Right cardiac atrium (tissue), 5 donors: ENCODE measurements around the gene ITIH5. TPM values are rescaled to one million over a fixed set of nuclear protein-coding genes. Genes with fewer than 3 reads are reported as not detected.
A peak's percentile ranks its signal among the peaks of the same experiment; 100 is the strongest.

ENCODE experiments used
- ATAC-seq, 2 donors: fragments of 200-7000 bp; cut with Tn5 transposase; one replicate each; pipeline versions ENCODE4 v1.8.0 to v1.9.1; 2020; ENCODE audit warnings: moderate library complexity in 2 of 2, mild to moderate bottlenecking in 1 of 2
- DNase-seq, 3 donors: peaks; one replicate each; pipeline ENCODE4 v3.0.0-alpha.2; 2020
- H3K27ac ChIP-seq: one replicate; pipeline ENCODE4 v1.5.1; 2013; ENCODE audit warnings: mild to moderate bottlenecking, low read length, control low read depth, moderate library complexity
- H3K27me3 ChIP-seq: one replicate; pipeline ENCODE4 v1.6.1; 2013; ENCODE audit not compliant: control insufficient read depth, insufficient read depth
- H3K4me1 ChIP-seq: one replicate; pipeline ENCODE4 v1.6.1; 2013; ENCODE audit warnings: low read length; ENCODE audit not compliant: control insufficient read depth, insufficient read depth
- H3K4me3 ChIP-seq: one replicate; pipeline ENCODE4 v1.5.1; 2013; ENCODE audit warnings: low read length, control low read depth
- H3K9me3 ChIP-seq: one replicate; pipeline ENCODE4 v1.6.1; 2013; ENCODE audit warnings: low read length; ENCODE audit not compliant: control insufficient read depth
- WGBS: extraction: QIAGEN DNeasy Blood & Tissue Kit; methylation state at CpG from one replicate; pipeline ENCODE4 v1.1.7; 2013; 5-methylcytosine and 5-hydroxymethylcytosine counted together
- intact Hi-C, 4 donors: fragments of 100-400 bp; cut with DNase I; formaldehyde crosslinking; loops; one replicate each; pipeline versions ENCODE4 v1.11.0 to v1.14.0; 2022 to 2023
- polyA plus RNA-seq: library from polyadenylated mRNA; stranded (reverse); fragments of 200-250 nt; gene quantifications from one replicate; pipeline ENCODE4 v1.2.3, GENCODE V29; 2013
- total RNA-seq, 4 donors: library from RNA; stranded (reverse); fragmentation: NEBNext Ultra II Directional; extraction: Animal tissue kit (Norgen Biotek cat#: 25700); gene quantifications; one replicate each; pipeline ENCODE4 v1.2.1, GENCODE V29; 2021
- donor health status: healthy with polysubstance abuse.
- donor health status: DM: no; HTN: yes; CAD: no.
- donor health status: DM: no; HTN: no; CAD: no.
- donor health status: DM: no; HTN: yes; CAD: no; lungs with severe emphysema.
- donor health status: DM: yes; HTN: yes; CAD: no.

ITIH5 gene
- total and polyA plus RNA-seq, 5 donors = 1.4 to 5.7 (median 2.5) TPM

GRCh38 chr10:7545792-7546191 lies 121.0 kb downstream of the ITIH5 start:
- Histone ChIP-seq H3K4me3 (no peak overlapping the region), H3K4me1 (peaks cover 8% of the 10 kb centered on the region), H3K27ac (no peak overlapping the region), H3K27me3 (no peaks in the 10 kb centered on the region), H3K9me3 (no peaks in the 10 kb centered on the region)
- 68% methylated on average over 4 of the region's 4 CpGs for WGBS
- intact Hi-C loops = no loop called here
- DNase-seq = no peak
- ATAC-seq = no peak

GRCh38 chr10:7545261-7545660 lies 121.5 kb downstream of the ITIH5 start:
- H3K27ac ChIP-seq = no peak overlapping the region
- no peaks in the 10 kb centered on the region for H3K9me3 ChIP-seq
- intact Hi-C loops = no loop called here
- H3K4me3 ChIP-seq = no peak overlapping the region
- 60% methylated on average over 4 of the region's 4 CpGs for WGBS
- H3K27me3 ChIP-seq = no peaks in the 10 kb centered on the region
- ATAC-seq = no peak
- H3K4me1 ChIP-seq = peaks cover 8% of the 10 kb centered on the region
- DNase-seq = peak in 1 of 3 donors; percentile 40

- peak in 1 of 2 donors; percentile 16 for ATAC-seq
- peaks cover 8% of the 10 kb centered on the region for H3K4me1 ChIP-seq
- DNase-seq = no peak
- 63% methylated on average over 6 of the region's 6 CpGs for WGBS
- peak overlapping the region; percentile 13 for H3K27ac ChIP-seq
- H3K4me3 ChIP-seq = no peak overlapping the region
- H3K27me3 ChIP-seq = no peaks in the 10 kb centered on the region
- intact Hi-C loops = no loop called here
- H3K9me3 ChIP-seq = no peaks in the 10 kb centered on the region
Measured at GRCh38 chr10:7544203-7544602, 122.6 kb downstream of the ITIH5 start.

- DNase-seq (no peak), ATAC-seq (no peak)
- intact Hi-C loops = no loop called here
- Histone ChIP-seq H3K4me1 (peaks cover 5% of the 10 kb centered on the region), H3K9me3 (peaks cover 4% of the 10 kb centered on the region), H3K4me3 (no peak overlapping the region), H3K27me3 (no peaks in the 10 kb centered on the region), H3K27ac (peak overlapping the region; percentile 89)
- WGBS = 65% methylated on average over 6 of the region's 6 CpGs
Measured at GRCh38 chr10:7542189-7542914, 124.4 kb downstream of the ITIH5 start.

GRCh38 chr10:7541137-7542087 lies 125.4 kb downstream of the ITIH5 start:
- Histone ChIP-seq H3K27ac (peak overlapping the region; percentile 89), H3K4me3 (no peak overlapping the region), H3K4me1 (peaks cover 5% of the 10 kb centered on the region), H3K9me3 (peaks cover 4% of the 10 kb centered on the region), H3K27me3 (no peaks in the 10 kb centered on the region)
- intact Hi-C loops = no loop called here
- DNase-seq (peak; percentile 77 to 88 (median 87)), ATAC-seq (peak; percentile 94 to 95)
- 29% methylated on average over 22 of the region's 22 CpGs for WGBS

GRCh38 chr10:7538970-7539654 lies 127.7 kb downstream of the ITIH5 start:
- 49% methylated on average over 6 of the region's 6 CpGs for WGBS
- no peak for DNase-seq
- Histone ChIP-seq H3K27me3 (no peaks in the 10 kb centered on the region), H3K4me1 (peaks cover 5% of the 10 kb centered on the region), H3K27ac (no peak overlapping the region), H3K9me3 (peaks cover 4% of the 10 kb centered on the region), H3K4me3 (no peak overlapping the region)
- intact Hi-C loops = loop anchor here in 1 of 4 donors (10.0 kb wide), 1 partner anchor 86 kb away; no protein-coding TSS in a partner anchor
- ATAC-seq = no peak

GRCh38 chr10:7537126-7537525 lies 129.6 kb downstream of the ITIH5 start:
- Histone ChIP-seq H3K4me3 (no peak overlapping the region), H3K27ac (no peak overlapping the region), H3K27me3 (no peaks in the 10 kb centered on the region), H3K9me3 (peaks cover 4% of the 10 kb centered on the region), H3K4me1 (peaks cover 2% of the 10 kb centered on the region)
- intact Hi-C loops = loop anchor here in 1 of 4 donors (10.0 kb wide), 1 partner anchor 88 kb away; no protein-coding TSS in a partner anchor
- no peak for DNase-seq
- no peak for ATAC-seq
- WGBS = 86% methylated on average over 3 of the region's 3 CpGs

GRCh38 chr10:7534480-7534852 lies 132.3 kb downstream of the ITIH5 start:
- Histone ChIP-seq H3K27ac (no peak overlapping the region), H3K4me1 (no peaks in the 10 kb centered on the region), H3K4me3 (no peak overlapping the region), H3K9me3 (peaks cover 4% of the 10 kb centered on the region), H3K27me3 (no peaks in the 10 kb centered on the region)
- WGBS = 57% methylated on average over 5 of the region's 5 CpGs
- no peak for ATAC-seq
- intact Hi-C loops = loop anchor here in 2 of 4 donors (5.0 to 10.0 kb wide), 2 partner anchors 88 to 90 kb away; no protein-coding TSS in a partner anchor
- no peak for DNase-seq

- intact Hi-C loops = loop anchor here in 2 of 4 donors (5.0 to 10.0 kb wide), 2 partner anchors 88 to 91 kb away; no protein-coding TSS in a partner anchor
- H3K9me3 ChIP-seq = peaks cover 4% of the 10 kb centered on the region
- no peaks in the 10 kb centered on the region for H3K27me3 ChIP-seq
- no peak for ATAC-seq
- H3K4me3 ChIP-seq = no peak overlapping the region
- WGBS = 89% methylated on average over 7 of the region's 7 CpGs
- DNase-seq = no peak
- no peaks in the 10 kb centered on the region for H3K4me1 ChIP-seq
- no peak overlapping the region for H3K27ac ChIP-seq
Measured at GRCh38 chr10:7533657-7534479, 132.9 kb downstream of the ITIH5 start.
